SK-N-SH (cell line): Measurements from ENCODE around the gene SUN2. TPM values are rescaled to one million over a fixed set of nuclear protein-coding genes. Genes with fewer than 3 reads are reported as not detected.

Source experiments
- CTCF ChIA-PET: fragments of 300-600, 350-600 bp; formaldehyde crosslinking; extraction: SDS; loops from one replicate; lab custom pipeline; 2021; lab: Yijun Ruan, JAX
- POLR2A ChIA-PET: fragments of 350-600 bp; sonication (Branson Sonifier 250); formaldehyde crosslinking; extraction: SDS; loops from one replicate; lab custom pipeline; 2020; ENCODE audit warnings: antibody characterized with exemption, inconsistent platforms; lab: Yijun Ruan, JAX
- DNase-seq: peaks from one replicate; pipeline ENCODE4 v3.0.0; 2012
- H2AFZ ChIP-seq: fragments of 200-600 bp; sonication (generic); 2 replicates; pipeline ENCODE4 v1.8.1; 2016; ENCODE audit warnings: antibody characterized with exemption, mild to moderate bottlenecking, low read depth
- H3F3A ChIP-seq: fragments of 200-600 bp; sonication (generic); replicated peaks from 2 replicates; pipeline ENCODE3; 2016; ENCODE audit warnings: antibody characterized with exemption, mild to moderate bottlenecking; ENCODE audit not compliant: insufficient read depth
- H3K27ac ChIP-seq, 2 experiments: fragments of 200-500 bp in 1 of 2; fragments of 200-600 bp in 1 of 2; sonication (Bioruptor generic) in 1 of 2; sonication (generic), shearing (Covaris generic) in 1 of 2; 2 replicates each; pipeline versions ENCODE4 v1.5.1 to v1.6.1; 2014 to 2016; ENCODE audit warnings: low read depth in 2 of 2, inconsistent platforms in 1 of 2, low read length in 1 of 2, mild to moderate bottlenecking in 1 of 2, mixed read lengths in 1 of 2
- H3K27me3 ChIP-seq: fragments of 200-600 bp; sonication (generic), shearing (Covaris generic); 2 replicates; pipeline ENCODE4 v1.6.1; 2016; ENCODE audit warnings: mixed run types; ENCODE audit not compliant: insufficient read depth
- H3K36me3 ChIP-seq, 2 experiments: fragments of 200-500 bp in 1 of 2; fragments of 200-600 bp in 1 of 2; sonication (Bioruptor generic) in 1 of 2; sonication (generic) in 1 of 2; replicated peaks in 1 of 2; 2 replicates each; pipeline versions ENCODE3 to v1.5.1; 2014 to 2016; ENCODE audit warnings: low read length in 1 of 2, mild to moderate bottlenecking in 1 of 2; ENCODE audit not compliant: insufficient read depth in 2 of 2, control insufficient read depth in 1 of 2
- H3K4me1 ChIP-seq, 2 experiments: fragments of 200-500 bp in 1 of 2; fragments of 200-600 bp in 1 of 2; sonication (Bioruptor generic) in 1 of 2; sonication (generic), shearing (Covaris generic) in 1 of 2; 2 replicates each; pipeline versions ENCODE4 v1.5.1 to v1.6.1; 2014 to 2016; ENCODE audit warnings: low read depth in 1 of 2, low read length in 1 of 2, mixed run types in 1 of 2; ENCODE audit not compliant: insufficient read depth in 2 of 2, control insufficient read depth in 1 of 2
- H3K4me2 ChIP-seq: fragments of 200-600 bp; sonication (generic), shearing (Covaris generic); 2 replicates; pipeline ENCODE4 v1.6.1; 2017; ENCODE audit warnings: mixed run types
- H3K4me3 ChIP-seq, 2 experiments: fragments of 200-500 bp in 1 of 2; fragments of 200-600 bp in 1 of 2; sonication (Bioruptor generic) in 1 of 2; sonication (generic), shearing (Covaris generic) in 1 of 2; 2 replicates each; pipeline versions ENCODE4 v1.5.1 to v1.8.1; 2014 to 2016; ENCODE audit warnings: low read depth in 2 of 2, inconsistent platforms in 1 of 2, low read length in 1 of 2, mild to moderate bottlenecking in 1 of 2, mixed read lengths in 1 of 2, moderate library complexity in 1 of 2
- H3K79me2 ChIP-seq: fragments of 200-600 bp; sonication (generic); 2 replicates; pipeline ENCODE4 v1.8.1; 2017; ENCODE audit warnings: mild to moderate bottlenecking; ENCODE audit not compliant: insufficient read depth
- H3K9ac ChIP-seq: fragments of 200-600 bp; sonication (generic); 2 replicates; pipeline ENCODE4 v1.6.1; 2017; ENCODE audit warnings: mixed run types
- H3K9me2 ChIP-seq: fragments of 200-600 bp; sonication (generic); 2 replicates; pipeline ENCODE4 v1.6.1; 2017; ENCODE audit warnings: mixed run types
- H3K9me3 ChIP-seq: fragments of 200-600 bp; sonication (generic); 2 replicates; pipeline ENCODE4 v1.6.1; 2017; ENCODE audit warnings: mixed run types, mild to moderate bottlenecking, moderate library complexity
- H4K20me1 ChIP-seq: fragments of 200-600 bp; sonication (generic); 2 replicates; pipeline ENCODE4 v1.6.1; 2017; ENCODE audit warnings: mild to moderate bottlenecking, mixed run types; ENCODE audit not compliant: insufficient read depth
- CHD2 ChIP-seq: fragments of 150-350 bp; IDR thresholded peaks from 2 replicates; pipeline ENCODE4 v1.6.1; 2018; ENCODE audit warnings: low read length; ENCODE audit not compliant: partially characterized antibody
- EZH2phosphoT487 ChIP-seq: fragments of 200-600 bp; sonication (generic); IDR thresholded peaks from 2 replicates; pipeline ENCODE4 v1.6.1; 2017; ENCODE audit warnings: low read depth, mixed run types, mild to moderate bottlenecking, antibody characterized with exemption, moderate library complexity, borderline replicate concordance
- FOSL2 ChIP-seq: IDR thresholded peaks from 2 replicates; pipeline ENCODE4 v1.4.0; 2012; ENCODE audit warnings: low read depth, mild to moderate bottlenecking, moderate library complexity, borderline replicate concordance
- GATA2 ChIP-seq: sonication (generic); formaldehyde crosslinking; IDR thresholded peaks from 2 replicates; pipeline ENCODE4 v1.5.0; 2020; ENCODE audit warnings: mild to moderate bottlenecking, missing genetic modification reagents
- JUND ChIP-seq: IDR thresholded peaks from 2 replicates; pipeline ENCODE4 v1.4.0; 2012
- PBX3 ChIP-seq: IDR thresholded peaks from 2 replicates; pipeline ENCODE4; 2012
- POLR2AphosphoS5 ChIP-seq: IDR thresholded peaks from 2 replicates; pipeline ENCODE4 v1.6.1; 2012; ENCODE audit warnings: low read depth, low read length
- RAD21 ChIP-seq: IDR thresholded peaks from 2 replicates; pipeline ENCODE4 v1.6.1; 2012; ENCODE audit warnings: mild to moderate bottlenecking, low read length
- RFX5 ChIP-seq: IDR thresholded peaks from 2 replicates; pipeline ENCODE4 v1.6.1; 2012; ENCODE audit warnings: mild to moderate bottlenecking, improper control_type of control experiment, low read length
- RXRA ChIP-seq: IDR thresholded peaks from 2 replicates; pipeline ENCODE4 v1.4.0; 2012; ENCODE audit warnings: low read depth, mild to moderate bottlenecking, borderline replicate concordance
- SIN3A ChIP-seq: IDR thresholded peaks from 2 replicates; pipeline ENCODE4 v1.6.1; 2012; ENCODE audit warnings: low read depth, mild to moderate bottlenecking, low read length, moderate library complexity, borderline replicate concordance
- TEAD4 ChIP-seq: IDR thresholded peaks from 2 replicates; pipeline ENCODE4 v1.4.0; 2012; ENCODE audit warnings: mild to moderate bottlenecking, borderline replicate concordance; ENCODE audit not compliant: insufficient read depth
- YY1 ChIP-seq: IDR thresholded peaks from 2 replicates; pipeline ENCODE4 v1.4.0; 2012; ENCODE audit warnings: low read depth, mild to moderate bottlenecking
- WGBS: methylation state at CpG from one replicate; pipeline ENCODE4 v1.1.6; 2017; ENCODE audit warnings: low lambda C conversion rate; 5-methylcytosine and 5-hydroxymethylcytosine counted together
- polyA plus RNA-seq, 3 experiments: library from polyadenylated mRNA; depleted of rRNA; stranded (reverse); fragments of >200 nt; gene quantifications; 2 replicates each; pipeline ENCODE4 v1.2.3, GENCODE V29; 2012

The SUN2 gene
- polyA plus RNA-seq, 1 of the 3 experiments (the other 2 are of a cell fraction), result 10.2 TPM

- no peaks in the 10 kb centered on the region for H3K9me3 ChIP-seq
- H3K79me2 ChIP-seq, result no peaks in the 10 kb centered on the region
- ChIA-PET CTCF (no interaction called here), POLR2A (no interaction called here)
- H3K27me3 ChIP-seq, result no peaks in the 10 kb centered on the region
- no peak overlapping the region for H3K4me3 ChIP-seq
- H3K9ac ChIP-seq, result no peak overlapping the region
- no peak overlapping the region for H3K27ac ChIP-seq
- no peak overlapping the region for H2AFZ ChIP-seq
- no peaks in the 10 kb centered on the region for H3K4me1 ChIP-seq
- H3K36me3 ChIP-seq, result peaks cover 0 to 38% of the 10 kb centered on the region in 2 experiments
- H4K20me1 ChIP-seq, result no peaks in the 10 kb centered on the region
- no peak for DNase-seq
- H3K4me2 ChIP-seq, result no peak overlapping the region
- no peaks in the 10 kb centered on the region for H3F3A ChIP-seq
- 100% methylated on average over 1 of the region's 12 CpGs for WGBS
- no peaks in the 10 kb centered on the region for H3K9me2 ChIP-seq
- TF ChIP-seq YY1 (no peak), FOSL2 (no peak), POLR2AphosphoS5 (no peak), RAD21 (no peak), SIN3A (no peak), EZH2phosphoT487 (no peak), PBX3 (no peak)
These were observed 28.7 kb downstream of the SUN2 start for GRCh38 chr22:38727123-38727522.

GRCh38 chr22:38725900-38726655 lies 29.7 kb downstream of the SUN2 start:
- no peak overlapping the region for H3K9ac ChIP-seq
- no peaks in the 10 kb centered on the region for H4K20me1 ChIP-seq
- H3K9me3 ChIP-seq, result no peaks in the 10 kb centered on the region
- ChIA-PET POLR2A (no interaction called here), CTCF (interaction anchor here (2.1 kb wide), 1 partner anchor 13 kb away, joined by 8 read pairs; no protein-coding TSS in a partner anchor)
- H3K9me2 ChIP-seq, result no peaks in the 10 kb centered on the region
- H3F3A ChIP-seq, result no peaks in the 10 kb centered on the region
- H3K4me2 ChIP-seq, result no peak overlapping the region
- H3K4me3 ChIP-seq, result no peak overlapping the region
- H3K4me1 ChIP-seq, result no peaks in the 10 kb centered on the region
- H3K36me3 ChIP-seq, result peaks cover 0 to 40% of the 10 kb centered on the region in 2 experiments
- WGBS, result 95% methylated on average over 10 of the region's 18 CpGs
- DNase-seq, result no peak
- TF ChIP-seq RFX5, result no peak
- TF ChIP-seq GATA2 (CRISPR knock-in tag), result no peak
- TF ChIP-seq RAD21, result no peak
- no peak for TF ChIP-seq CHD2
- no peak for TF ChIP-seq JUND
- TF ChIP-seq TEAD4, result no peak
- TF ChIP-seq RXRA, result no peak
- H3K79me2 ChIP-seq, result no peaks in the 10 kb centered on the region
- H3K27me3 ChIP-seq, result no peaks in the 10 kb centered on the region
- H2AFZ ChIP-seq, result no peak overlapping the region
- H3K27ac ChIP-seq, result no peak overlapping the region
